ENCODE results near the gene ARSB.
"Not testable (repeated sequence)": the region's sequence is repeated elsewhere in the genome, so short reads cannot be mapped to it uniquely, and the experiment has no call there.

ARSB gene

DNA sequence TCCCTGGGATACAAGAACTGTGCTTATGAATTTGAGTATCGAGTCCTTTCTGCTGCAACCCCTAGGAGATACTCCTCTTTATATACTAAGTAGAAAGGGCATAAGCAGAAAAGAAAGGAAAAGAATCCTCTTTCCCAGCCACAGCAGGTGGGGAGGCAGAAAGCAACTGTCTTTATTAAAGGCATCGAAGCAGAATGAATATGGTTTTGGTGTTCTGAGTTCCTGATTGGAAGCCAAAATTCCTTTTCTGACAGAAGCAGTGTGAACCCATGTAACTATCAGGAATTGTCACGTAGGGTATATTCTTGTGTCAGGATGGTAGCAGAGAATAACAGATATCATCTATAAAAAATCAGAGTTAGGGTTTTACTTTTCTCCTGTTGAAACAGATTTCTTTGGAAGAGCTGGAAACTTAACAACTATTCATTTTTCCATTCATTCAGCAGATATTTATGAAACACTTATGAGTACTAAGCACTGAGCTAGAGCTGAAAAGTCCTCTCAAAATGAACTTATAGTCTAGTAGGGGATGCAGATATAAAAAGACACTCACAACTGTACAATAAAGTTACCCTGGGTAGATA lies 240.1 kb downstream of the ARSB start:
- no peak for DNase-seq

DNA sequence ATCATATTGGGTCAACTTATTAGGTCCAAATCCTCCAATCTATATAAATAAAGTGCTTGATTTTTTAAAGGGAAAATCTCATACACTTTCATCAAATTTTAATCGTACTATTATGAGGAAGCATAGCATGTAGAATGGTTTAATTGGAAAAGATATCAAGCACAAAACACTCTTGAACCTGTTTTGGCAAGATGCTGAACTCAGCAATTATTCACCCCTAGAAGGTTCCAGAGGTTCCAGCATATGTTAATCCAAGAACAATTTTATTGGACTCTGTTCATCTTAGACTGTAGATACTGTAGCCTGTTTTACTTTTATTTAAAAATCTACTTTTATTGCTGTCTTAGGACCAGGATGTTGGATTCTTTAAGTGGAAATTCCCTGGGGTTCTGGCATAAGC lies 244.1 kb downstream of the ARSB start:
- no peak for DNase-seq

DNA sequence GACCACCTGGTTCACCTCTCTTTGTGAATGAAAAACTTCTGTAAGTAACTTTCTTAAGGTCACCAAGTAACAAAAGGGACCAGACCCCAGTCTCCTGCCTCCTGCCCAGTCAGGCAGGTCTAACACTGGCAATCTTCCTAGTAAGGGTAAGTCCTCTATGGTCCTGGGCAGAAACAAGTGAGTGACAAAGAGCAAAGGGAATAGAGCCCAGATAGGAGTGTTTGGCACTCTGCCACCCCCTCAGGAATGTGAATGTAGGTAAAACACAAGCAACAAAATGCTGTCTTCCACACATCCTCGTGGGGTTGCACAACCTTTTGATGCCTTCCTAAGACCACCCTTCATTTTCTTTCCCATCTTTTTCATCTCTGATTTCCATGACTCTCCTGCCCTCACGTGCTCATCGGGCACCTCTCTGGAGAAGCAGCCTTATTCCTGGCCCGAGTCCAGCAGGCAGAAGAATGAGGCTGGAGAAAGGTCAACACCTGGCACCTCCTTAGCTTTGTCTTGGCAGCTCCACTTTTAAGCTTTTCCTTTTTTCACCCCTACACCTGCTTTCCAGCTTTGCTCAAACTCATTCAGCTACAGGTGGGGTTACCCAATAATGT lies 246.3 kb downstream of the ARSB start:
- DNase-seq = no peak

DNA sequence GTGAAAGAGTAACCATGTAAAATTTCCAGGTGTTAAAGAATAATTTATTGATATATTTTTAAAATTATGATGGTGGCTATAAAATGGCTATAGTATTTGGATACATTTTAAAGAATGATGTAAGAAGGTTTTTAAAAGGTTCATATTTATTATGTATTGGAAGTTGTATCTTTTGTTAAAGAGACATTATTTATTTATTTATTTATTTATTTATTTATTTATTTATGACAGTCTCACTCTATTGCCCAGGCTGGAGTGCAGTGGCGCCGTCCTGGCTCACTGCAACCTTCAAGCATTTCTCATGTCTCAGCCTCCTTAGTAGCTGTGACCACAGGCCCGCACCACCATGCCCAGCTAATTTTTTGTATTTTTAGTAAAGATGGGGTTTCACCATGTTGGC lies 247.0 kb downstream of the ARSB start:
- DNase-seq = no peak

DNA sequence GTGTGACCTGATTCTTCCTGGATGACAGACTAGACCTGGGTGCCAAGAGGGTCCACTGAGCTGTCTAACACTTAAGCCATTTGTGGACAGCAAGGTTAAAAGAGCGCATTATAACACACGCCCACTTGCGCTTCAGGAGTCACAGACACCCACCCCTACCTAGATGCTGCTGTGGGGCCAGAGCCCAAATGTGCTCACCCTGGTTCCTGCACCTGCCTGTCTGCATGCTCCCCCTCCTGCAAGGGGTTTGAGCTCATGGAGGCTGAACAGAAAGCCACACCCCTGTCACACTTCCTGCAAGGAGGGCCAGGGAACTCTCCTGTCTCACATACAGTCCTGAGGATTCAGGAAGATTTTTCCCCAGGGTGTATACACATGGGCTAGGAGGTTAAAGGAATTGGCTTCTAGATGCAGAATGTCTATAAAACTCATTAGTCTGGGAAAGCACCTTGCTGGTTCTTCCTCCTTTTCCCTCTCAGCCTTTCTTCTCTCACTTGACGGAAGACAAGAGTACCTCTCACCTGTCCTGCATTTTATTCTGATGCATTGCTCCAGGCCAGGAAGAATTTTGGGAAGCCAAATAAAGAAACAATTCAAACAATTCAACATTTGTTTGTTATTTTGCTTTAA lies 249.2 kb downstream of the ARSB start:
- no peak for DNase-seq

DNA sequence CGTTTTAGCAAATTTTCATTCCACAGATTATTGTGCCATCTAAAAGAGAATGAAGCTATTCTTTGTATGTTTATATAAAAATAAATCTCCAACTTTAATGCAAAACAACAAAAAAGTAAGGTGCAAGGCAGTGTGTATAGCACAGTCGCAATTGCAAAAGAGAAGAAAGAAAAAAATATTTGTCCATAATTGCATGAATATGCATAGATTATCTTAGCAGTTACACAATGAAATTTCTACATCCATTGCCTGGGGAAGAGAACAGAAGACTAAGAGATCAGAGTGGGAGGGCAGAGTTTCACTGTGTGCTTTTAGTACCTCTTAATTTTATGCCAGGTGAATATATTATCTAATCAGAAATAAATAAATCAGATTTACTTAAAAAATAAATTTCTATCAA lies 250.2 kb downstream of the ARSB start:
- no peak for DNase-seq

DNA sequence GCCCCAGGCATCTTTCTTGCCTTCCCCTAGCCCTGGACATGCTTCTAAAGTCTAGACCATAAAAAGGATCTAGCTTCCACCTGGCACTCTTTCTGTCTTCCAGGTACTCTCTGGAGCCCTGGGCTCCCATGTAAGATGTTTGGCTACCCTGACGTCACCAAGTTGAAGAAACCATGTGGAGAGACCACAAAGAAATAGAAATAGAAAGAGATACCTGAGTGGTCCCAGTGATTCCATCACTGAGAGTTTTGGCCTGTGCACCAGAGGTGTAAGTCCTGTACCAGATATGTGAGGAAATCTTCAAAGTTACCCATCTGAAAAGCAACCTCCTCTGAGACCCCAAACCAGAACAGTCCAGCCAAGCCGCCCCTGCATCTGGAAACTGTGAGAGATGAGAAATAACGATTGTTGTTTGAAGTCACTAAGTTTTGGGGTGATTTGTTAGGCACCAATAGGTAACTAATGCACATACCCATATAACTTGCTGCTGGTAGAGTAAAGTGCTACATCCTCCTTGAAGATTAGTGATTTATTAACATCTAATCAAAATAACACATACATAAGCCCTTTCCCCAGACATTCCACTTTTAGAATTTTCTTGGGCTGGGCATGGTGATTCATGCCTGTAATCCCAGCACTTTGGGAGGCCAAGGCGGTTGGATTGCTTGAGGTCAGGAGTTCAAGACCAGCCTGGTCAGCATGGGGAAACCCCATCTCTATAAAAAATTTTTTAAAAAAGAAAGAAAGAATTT lies 250.8 kb downstream of the ARSB start:
- DNase-seq = no peak

DNA sequence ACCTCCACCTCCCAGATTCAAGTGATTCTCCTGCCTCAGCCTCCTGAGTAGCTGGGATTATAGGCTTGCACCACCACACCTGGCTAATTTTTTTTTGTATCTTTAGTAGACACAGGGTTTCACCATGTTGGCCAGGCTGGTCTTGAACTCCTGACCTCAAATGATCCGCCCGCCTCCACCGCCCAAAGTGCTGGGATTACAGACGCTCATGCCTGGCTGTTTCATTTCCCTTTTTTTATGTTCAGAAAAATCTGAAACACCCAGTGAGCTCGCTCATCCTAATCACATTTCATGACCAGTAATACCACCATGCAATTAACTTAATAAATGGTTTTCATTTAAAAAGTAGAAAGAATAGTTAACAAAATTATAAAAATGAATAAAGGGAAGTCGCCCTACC lies 252.4 kb downstream of the ARSB start:
- DNase-seq = not testable (repeated sequence)

DNA sequence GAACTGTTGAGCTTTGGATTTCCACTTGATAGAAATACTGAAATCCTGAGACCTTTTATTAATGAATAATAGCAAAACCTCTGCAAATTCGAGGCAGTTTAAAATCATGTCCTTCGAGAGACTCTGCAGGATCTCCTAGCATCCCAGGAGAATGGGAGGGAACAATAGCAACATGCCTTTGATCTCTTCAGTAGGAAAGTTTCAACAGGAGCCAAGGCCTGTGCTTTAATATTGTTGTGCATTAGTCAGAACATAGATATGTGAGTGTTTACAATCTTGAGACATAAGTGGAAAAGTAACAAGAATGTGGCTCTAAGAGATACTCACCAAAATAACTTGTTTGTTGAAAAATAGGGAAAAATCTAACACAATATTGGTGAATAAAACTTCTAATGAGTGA lies 253.2 kb downstream of the ARSB start:
- no peak for DNase-seq

DNA sequence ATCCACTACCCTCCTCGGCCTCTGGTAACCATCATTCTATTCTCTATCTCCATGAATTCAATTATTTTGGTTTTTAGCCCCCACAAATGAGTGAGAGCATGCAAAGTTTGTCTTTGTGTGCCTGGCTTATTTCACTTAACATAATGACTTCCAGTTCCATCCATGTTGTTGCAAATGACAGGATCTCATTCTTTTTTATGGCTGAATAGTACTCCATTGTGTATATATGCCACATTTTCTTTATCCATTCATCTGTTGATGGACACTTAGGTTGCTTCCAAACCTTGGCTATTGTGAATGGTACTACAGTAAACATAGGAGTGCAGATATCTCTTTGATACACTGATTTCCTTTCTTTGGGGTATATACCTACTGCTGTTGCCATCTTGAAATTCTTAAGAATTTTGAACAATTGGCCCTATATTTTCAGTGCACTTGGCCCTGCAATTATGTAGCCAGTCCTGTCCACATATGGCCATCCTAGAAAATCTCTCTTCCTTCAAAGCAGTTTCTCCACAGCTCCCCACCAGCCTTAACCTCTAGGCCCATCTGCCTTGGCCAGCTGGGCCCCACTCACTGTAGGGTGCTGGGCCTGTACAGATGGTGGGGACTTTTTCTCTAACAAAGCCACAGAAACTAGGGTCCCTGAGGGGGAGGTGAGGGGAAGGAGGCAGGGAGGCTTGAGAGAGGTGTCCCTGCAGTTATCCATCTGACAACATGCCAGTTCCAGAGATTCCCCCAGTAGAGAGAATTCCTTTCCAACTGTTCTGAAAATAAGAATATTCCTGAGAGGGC lies 254.6 kb downstream of the ARSB start:
- DNase-seq = no peak

DNA sequence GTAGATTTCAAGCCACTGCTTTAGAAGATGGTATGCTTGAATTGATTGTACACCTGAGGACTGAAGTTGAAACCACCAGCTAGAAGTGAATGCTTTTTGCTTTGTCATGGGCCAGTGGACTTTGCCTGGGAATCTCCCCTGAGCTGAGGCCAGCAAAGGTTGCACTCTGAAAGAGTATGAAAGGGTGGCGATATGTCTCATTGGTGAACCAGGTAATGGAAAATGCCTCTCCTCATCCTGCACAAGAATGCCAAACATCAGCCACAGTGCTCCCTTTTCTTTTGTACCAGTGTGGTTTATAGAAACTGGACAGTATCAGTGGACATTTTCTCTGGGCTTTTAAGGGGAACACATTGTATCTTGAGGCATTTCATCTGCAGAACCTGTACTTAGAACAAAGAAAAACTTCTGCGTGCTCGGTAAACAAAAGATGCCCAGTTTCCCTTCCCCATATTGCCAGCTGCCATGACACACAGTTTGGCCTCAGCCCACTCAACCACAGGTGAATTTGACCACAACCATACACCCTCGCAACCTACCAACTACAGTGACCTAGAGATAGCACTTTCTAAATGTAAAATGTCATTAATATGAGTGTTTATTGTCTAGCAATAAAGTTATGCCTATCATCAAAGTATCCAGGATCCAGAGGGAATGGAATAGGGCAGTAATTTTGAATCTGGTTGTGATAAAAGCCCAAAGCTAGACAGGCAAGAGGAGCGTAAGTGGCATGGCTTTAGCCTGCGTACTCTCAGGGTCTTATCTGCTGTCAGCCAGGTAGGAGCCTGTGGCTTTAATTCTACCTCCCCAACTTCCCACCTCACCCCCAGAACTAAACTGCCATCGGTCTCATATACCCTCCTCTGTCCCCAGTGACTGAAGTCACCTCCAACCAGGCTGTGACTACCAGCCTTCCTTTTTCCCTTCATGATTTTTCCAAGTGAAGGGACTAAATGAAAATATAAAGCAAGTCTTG lies 257.0 kb downstream of the ARSB start:
- no peak for DNase-seq

Data from Kasumi-1 (cell line).